Mesendoderm (in vitro differentiated cells): ENCODE data around the gene TMUB2. TPM values are rescaled to one million over a fixed set of nuclear protein-coding genes. Genes with fewer than 3 reads are reported as not detected.
"Not testable (repeated sequence)": the region's sequence is repeated elsewhere in the genome, so short reads cannot be mapped to it uniquely, and the experiment has no call there.

Experiments used
- DNase-seq: peaks from one replicate; pipeline ENCODE4 v3.0.0; 2013
- H2AK5ac ChIP-seq: 2 replicates; pipeline ENCODE4 v1.6.1; 2013; ENCODE audit warnings: low read length, inconsistent platforms
- H2BK120ac ChIP-seq: 2 replicates; pipeline ENCODE4 v1.6.1; 2013; ENCODE audit warnings: low read depth, mild to moderate bottlenecking, low read length, moderate library complexity, mixed read lengths
- H2BK15ac ChIP-seq: replicated peaks from 2 replicates; pipeline ENCODE4 v1.6.1; 2013; ENCODE audit warnings: low read depth, mild to moderate bottlenecking, moderate library complexity
- H2BK5ac ChIP-seq: 2 replicates; pipeline ENCODE4 v1.6.1; 2013; ENCODE audit warnings: low read length, inconsistent platforms
- H3K18ac ChIP-seq: 2 replicates; pipeline ENCODE4 v1.6.1; 2013; ENCODE audit warnings: mild to moderate bottlenecking, low read length, mixed read lengths
- H3K23ac ChIP-seq: one replicate; pipeline ENCODE4 v1.6.1; 2013; ENCODE audit warnings: low read length
- H3K27ac ChIP-seq: 2 replicates; pipeline ENCODE4 v1.5.1; 2013; ENCODE audit warnings: low read depth, mild to moderate bottlenecking, inconsistent platforms, low read length, moderate library complexity
- H3K27me3 ChIP-seq: 2 replicates; pipeline ENCODE4 v1.6.1; 2013; ENCODE audit warnings: low read length, control low read depth, mild to moderate bottlenecking, inconsistent platforms; ENCODE audit not compliant: insufficient read depth, poor library complexity
- H3K36me3 ChIP-seq: 2 replicates; pipeline ENCODE4 v1.6.1; 2013; ENCODE audit warnings: low read length, inconsistent platforms; ENCODE audit not compliant: control insufficient read depth, insufficient read depth
- H3K4ac ChIP-seq: one replicate; pipeline ENCODE4 v1.6.1; 2013; ENCODE audit warnings: low read depth, mild to moderate bottlenecking, low read length, moderate library complexity
- H3K4me1 ChIP-seq: 2 replicates; pipeline ENCODE4 v1.6.1; 2013; ENCODE audit warnings: low read depth, low read length, inconsistent platforms; ENCODE audit not compliant: control insufficient read depth
- H3K4me2 ChIP-seq: 2 replicates; pipeline ENCODE4 v1.6.1; 2013; ENCODE audit warnings: low read length
- H3K4me3 ChIP-seq: 2 replicates; pipeline ENCODE4 v1.5.1; 2013; ENCODE audit warnings: mild to moderate bottlenecking, low read length
- H3K56ac ChIP-seq: one replicate; pipeline ENCODE4 v1.6.1; 2013; ENCODE audit warnings: low read length
- H3K79me1 ChIP-seq: 2 replicates; pipeline ENCODE4 v1.6.1; 2013; ENCODE audit warnings: low read length, inconsistent platforms
- H3K79me2 ChIP-seq: 2 replicates; pipeline ENCODE4 v1.6.1; 2013; ENCODE audit warnings: mild to moderate bottlenecking, low read length; ENCODE audit not compliant: control insufficient read depth, insufficient read depth
- H3K9ac ChIP-seq: 2 replicates; pipeline ENCODE4 v1.6.1; 2013; ENCODE audit warnings: low read length, inconsistent platforms
- H4K5ac ChIP-seq: one replicate; pipeline ENCODE4 v1.6.1; 2013; ENCODE audit warnings: low read length
- H4K8ac ChIP-seq: one replicate; pipeline ENCODE4 v1.6.1; 2013; ENCODE audit warnings: low read depth, mild to moderate bottlenecking, control low read depth, low read length, moderate library complexity
- WGBS: extraction: QIAGEN DNeasy Blood & Tissue Kit; methylation state at CpG from one replicate; pipeline ENCODE4 v1.1.7; 2013; ENCODE audit warnings: low lambda C conversion rate, missing lambda C conversion rate; ENCODE audit not compliant: insufficient coverage; ENCODE audit errors: extremely low coverage; 5-methylcytosine and 5-hydroxymethylcytosine counted together
- polyA plus RNA-seq, 2 experiments: library from polyadenylated mRNA; stranded (reverse); fragments of 200-250 nt; gene quantifications; one replicate each; pipeline ENCODE4 v1.2.3, GENCODE V29; 2013

TMUB2 gene
- polyA plus RNA-seq (2013, experiment 1 of 2) = 11.7 TPM
- 11.4 TPM for polyA plus RNA-seq (2013, experiment 2 of 2)

GRCh38 chr17:44186307-44187130 lies at the start of gene TMUB2:
Gene TMUB2, plus strand, starts transcription at chr17:44186972. Its CDS starts 737 bp downstream, at chr17:44187709.
- H3K36me3 ChIP-seq = peaks cover 4% of the 10 kb centered on the region
- no peak within 1 kb of the TSS for H2AK5ac ChIP-seq
- peak within 1 kb of the TSS; percentile 91 for H3K27ac ChIP-seq
- peak within 1 kb of the TSS; percentile 99 for H3K56ac ChIP-seq
- H3K27me3 ChIP-seq = no peaks in the 10 kb centered on the region
- H2BK15ac ChIP-seq = no peak within 1 kb of the TSS
- peak within 1 kb of the TSS; percentile 94 for H3K4me3 ChIP-seq
- peaks cover 26% of the 10 kb centered on the region for H3K79me2 ChIP-seq
- peak; percentile 99 for DNase-seq
- peak within 1 kb of the TSS; percentile 69 for H2BK120ac ChIP-seq
- H3K9ac ChIP-seq = peak within 1 kb of the TSS; percentile 98
- peak within 1 kb of the TSS; percentile 96 for H3K23ac ChIP-seq
- WGBS = no CpG with 5 or more reads among the region's 50 CpGs
- peaks cover 14% of the 10 kb centered on the region for H3K79me1 ChIP-seq
- H3K4me2 ChIP-seq = peak within 1 kb of the TSS; percentile 55
- H3K4ac ChIP-seq = peak within 1 kb of the TSS; percentile 41
- peak within 1 kb of the TSS; percentile 93 for H2BK5ac ChIP-seq
- H4K8ac ChIP-seq = no peak within 1 kb of the TSS
- peak within 1 kb of the TSS; percentile 96 for H4K5ac ChIP-seq
- peaks cover 2% of the 10 kb centered on the region for H3K4me1 ChIP-seq
- H3K18ac ChIP-seq = peak within 1 kb of the TSS; percentile 65

GRCh38 chr17:44137891-44138709 lies 48.7 kb upstream of the TMUB2 start:
- H2BK120ac ChIP-seq = no peak overlapping the region

DNA sequence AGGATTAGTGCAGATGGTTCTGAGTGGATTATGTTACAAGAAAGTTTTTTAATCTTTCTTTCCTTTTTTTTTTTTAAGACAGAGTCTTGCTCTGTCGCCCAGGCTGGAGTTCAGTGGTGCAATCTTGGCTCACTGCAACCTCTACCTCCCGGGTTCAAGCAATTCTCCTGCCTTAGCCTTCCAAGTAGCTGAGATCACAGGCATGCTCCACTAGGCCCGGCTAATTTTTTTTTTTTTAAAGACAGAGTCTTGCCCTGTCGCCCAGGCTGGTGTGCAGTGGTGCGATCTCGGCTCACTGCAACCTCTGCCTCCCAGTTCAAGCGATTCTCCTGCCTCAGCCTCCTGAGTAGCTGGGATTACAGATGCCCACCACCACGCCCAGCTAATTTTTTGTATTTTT lies 42.9 kb upstream of the TMUB2 start:
- Histone ChIP-seq H3K79me1 (peaks cover 13% of the 10 kb centered on the region), H3K79me2 (peaks cover 17% of the 10 kb centered on the region)
- not testable (repeated sequence) for H4K8ac ChIP-seq, H3K23ac ChIP-seq, H3K36me3 ChIP-seq, H3K27ac ChIP-seq, DNase-seq, H3K18ac ChIP-seq, H3K4ac ChIP-seq, H3K9ac ChIP-seq, H4K5ac ChIP-seq, H3K4me3 ChIP-seq, H3K4me1 ChIP-seq, H3K56ac ChIP-seq, H2AK5ac ChIP-seq, H2BK5ac ChIP-seq, H3K4me2 ChIP-seq, H2BK120ac ChIP-seq, H3K27me3 ChIP-seq, H2BK15ac ChIP-seq
- WGBS = no CpG with 5 or more reads among the region's 8 CpGs

More at GRCh38 chr17:44137891-44138709, 48.7 kb upstream of the TMUB2 start:
- H3K56ac ChIP-seq = peak overlapping the region; percentile 84
- WGBS = no CpG with 5 or more reads among the region's 20 CpGs
- DNase-seq = peak; percentile 95
- no peak overlapping the region for H3K4me3 ChIP-seq
- no peak overlapping the region for H2BK15ac ChIP-seq
- peak overlapping the region; percentile 23 for H2BK5ac ChIP-seq
- peak overlapping the region; percentile 69 for H2AK5ac ChIP-seq
- no peaks in the 10 kb centered on the region for H3K36me3 ChIP-seq
- H3K27ac ChIP-seq = peak overlapping the region; percentile 7
- H4K8ac ChIP-seq = no peak overlapping the region
- no peak overlapping the region for H4K5ac ChIP-seq
- H3K27me3 ChIP-seq = no peaks in the 10 kb centered on the region
- H3K79me1 ChIP-seq = peaks cover 4% of the 10 kb centered on the region
- peaks cover 7% of the 10 kb centered on the region for H3K79me2 ChIP-seq
- no peak overlapping the region for H3K4ac ChIP-seq
- peak overlapping the region; percentile 49 for H3K9ac ChIP-seq
- no peak overlapping the region for H3K23ac ChIP-seq
- H3K4me1 ChIP-seq = peaks cover 12% of the 10 kb centered on the region
- no peak overlapping the region for H3K18ac ChIP-seq
- H3K4me2 ChIP-seq = peak overlapping the region; percentile 57

DNA sequence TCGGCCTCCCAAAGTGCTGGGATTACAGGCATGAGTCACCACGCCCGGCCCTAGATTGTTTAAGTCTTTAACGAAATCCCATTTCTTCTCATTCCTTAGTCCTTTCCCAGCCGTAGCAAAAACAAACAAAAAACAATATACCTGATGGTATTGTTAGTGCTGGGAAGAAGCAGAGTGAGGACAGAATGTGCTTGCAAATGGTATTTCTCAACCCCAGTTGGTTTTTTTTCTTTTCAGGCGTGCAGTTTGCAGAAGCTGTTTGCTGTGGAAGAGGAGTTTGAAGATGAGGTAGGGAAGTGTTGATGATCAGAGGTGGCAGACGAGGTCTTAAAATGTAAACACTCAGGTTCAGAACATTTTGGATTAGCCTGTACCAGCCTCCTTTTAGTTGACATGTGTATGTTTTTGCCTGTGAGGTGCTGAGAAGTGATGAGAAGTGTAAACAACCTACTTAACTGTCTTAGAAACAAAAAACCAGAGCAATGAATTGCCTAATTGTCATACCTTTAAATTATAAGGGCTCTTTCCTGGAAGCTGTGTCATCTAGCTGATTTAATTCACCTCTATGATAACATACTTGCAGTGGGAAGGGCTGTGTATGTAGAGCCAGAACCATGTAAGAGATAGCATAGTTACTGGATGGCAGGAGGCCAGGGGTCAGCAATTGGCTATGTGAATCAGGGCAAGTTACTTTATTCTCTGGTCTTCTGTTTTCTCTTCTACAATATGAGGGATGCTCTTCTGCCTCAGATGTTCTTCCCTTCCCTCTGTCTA lies 41.6 kb upstream of the TMUB2 start:
- peak; percentile 40 for DNase-seq
- H3K18ac ChIP-seq = no peak overlapping the region
- peaks cover 2% of the 10 kb centered on the region for H3K4me1 ChIP-seq
- H3K79me1 ChIP-seq = peaks cover 16% of the 10 kb centered on the region
- H2BK15ac ChIP-seq = no peak overlapping the region
- no peak overlapping the region for H3K4me3 ChIP-seq
- no peak overlapping the region for H2BK120ac ChIP-seq
- H3K79me2 ChIP-seq = peaks cover 23% of the 10 kb centered on the region
- H3K56ac ChIP-seq = no peak overlapping the region
- peaks cover 10% of the 10 kb centered on the region for H3K36me3 ChIP-seq
- H2BK5ac ChIP-seq = no peak overlapping the region
- no peak overlapping the region for H4K5ac ChIP-seq
- no peak overlapping the region for H3K9ac ChIP-seq
- no peak overlapping the region for H4K8ac ChIP-seq
- no peak overlapping the region for H2AK5ac ChIP-seq
- no peak overlapping the region for H3K4ac ChIP-seq
- H3K4me2 ChIP-seq = no peak overlapping the region
- no peaks in the 10 kb centered on the region for H3K27me3 ChIP-seq
- H3K23ac ChIP-seq = no peak overlapping the region
- WGBS = no CpG with 5 or more reads among the region's 7 CpGs
- H3K27ac ChIP-seq = peak overlapping the region; percentile 37
